GM23338 (cell line): ENCODE measurements around the gene LRRC42. TPM values are rescaled to one million over a fixed set of nuclear protein-coding genes. Genes with fewer than 3 reads are reported as not detected.

Experiments
- ATAC-seq: fragments of 200-7000 bp; cut with Tn5 transposase; 3 replicates; pipeline ENCODE4 v1.9.1; 2020
- DNase-seq: peaks from one replicate; pipeline ENCODE4 v3.0.0-alpha.2; 2015; ENCODE audit warnings: low spot score
- H2AFZ ChIP-seq: fragments of 200-600 bp; sonication (generic); 2 replicates; pipeline ENCODE4 v1.8.0; 2016; ENCODE audit warnings: antibody characterized with exemption, mild to moderate bottlenecking, moderate library complexity
- H3F3A ChIP-seq: fragments of 200-600 bp; sonication (generic); replicated peaks from 2 replicates; pipeline ENCODE4 v1.8.0; 2017; ENCODE audit warnings: antibody characterized with exemption, mixed run types, low read depth
- H3K27ac ChIP-seq: fragments of 200-600 bp; sonication (generic); 2 replicates; pipeline ENCODE4 v1.6.1; 2016; ENCODE audit warnings: low read depth
- H3K27me3 ChIP-seq: fragments of 200-600 bp; sonication (generic); 2 replicates; pipeline ENCODE4 v1.8.0; 2016; ENCODE audit warnings: mild to moderate bottlenecking, mixed run types, moderate library complexity; ENCODE audit not compliant: insufficient read depth
- H3K36me3 ChIP-seq: fragments of 200-600 bp; sonication (generic); 2 replicates; pipeline ENCODE4 v1.8.0; 2016; ENCODE audit warnings: mild to moderate bottlenecking; ENCODE audit not compliant: insufficient read depth
- H3K4me1 ChIP-seq: fragments of 200-600 bp; sonication (generic); 2 replicates; pipeline ENCODE4 v1.8.0; 2016; ENCODE audit warnings: mild to moderate bottlenecking, moderate library complexity; ENCODE audit not compliant: insufficient read depth
- H3K4me2 ChIP-seq: fragments of 200-600 bp; sonication (generic); 2 replicates; pipeline ENCODE4 v1.7.1; 2017; ENCODE audit warnings: mixed run types
- H3K4me3 ChIP-seq: fragments of 200-600 bp; sonication (generic); 2 replicates; pipeline ENCODE4 v1.6.1; 2016; ENCODE audit warnings: mixed run types
- H3K79me2 ChIP-seq: fragments of 200-600 bp; sonication (generic); replicated peaks from 2 replicates; pipeline ENCODE4 v1.8.0; 2017; ENCODE audit warnings: mild to moderate bottlenecking; ENCODE audit not compliant: insufficient read depth
- H3K9me2 ChIP-seq: fragments of 200-600 bp; sonication (generic); 2 replicates; pipeline ENCODE4 v1.8.0; 2017; ENCODE audit not compliant: insufficient read depth
- H4K20me1 ChIP-seq: fragments of 200-600 bp; sonication (generic); replicated peaks from 2 replicates; pipeline ENCODE4 v1.8.0; 2017; ENCODE audit warnings: mild to moderate bottlenecking; ENCODE audit not compliant: insufficient read depth
- H3K27ac Mint-ChIP-seq: 2 replicates; pipeline ENCODE4 v1.8.0; 2020; ENCODE audit warnings: inconsistent platforms, mild to moderate bottlenecking, moderate library complexity, mixed read lengths
- H3K27me3 Mint-ChIP-seq: 3 replicates; pipeline ENCODE4 v1.8.0; 2022; ENCODE audit warnings: low read depth, mild to moderate bottlenecking, moderate library complexity, mixed read lengths, inconsistent platforms; ENCODE audit not compliant: insufficient read depth, poor library complexity
- H3K36me3 Mint-ChIP-seq: 3 replicates; pipeline ENCODE4 v1.8.0; 2021; ENCODE audit warnings: low read depth, mild to moderate bottlenecking, inconsistent platforms, moderate library complexity, mixed read lengths
- H3K4me1 Mint-ChIP-seq: 3 replicates; pipeline ENCODE4 v1.8.0; 2020; ENCODE audit warnings: mild to moderate bottlenecking, inconsistent platforms, mixed read lengths
- H3K4me3 Mint-ChIP-seq: 3 replicates; pipeline ENCODE4 v1.8.0; 2021; ENCODE audit warnings: moderate library complexity, mild to moderate bottlenecking, inconsistent platforms, mixed read lengths
- H3K9me3 Mint-ChIP-seq: 3 replicates; pipeline ENCODE4 v1.8.0; 2020; ENCODE audit warnings: moderate library complexity, mild to moderate bottlenecking, inconsistent platforms, mixed read lengths
- JUNB ChIP-seq: IDR thresholded peaks from one replicate; pipeline ENCODE4 v1.6.1; 2016; ENCODE audit warnings: antibody characterized with exemption; ENCODE audit not compliant: unreplicated experiment
- NANOG ChIP-seq: IDR thresholded peaks from 2 replicates; pipeline ENCODE4 v1.6.1; 2016; ENCODE audit warnings: antibody characterized with exemption, borderline replicate concordance
- POLR2AphosphoS5 ChIP-seq: IDR thresholded peaks from 2 replicates; pipeline ENCODE4 v1.6.1; 2016; ENCODE audit warnings: antibody characterized with exemption, low read depth
- ZNF331 ChIP-seq: fragments of 250-450 bp; sonication (Bioruptor Pico); IDR thresholded peaks from 2 replicates; pipeline ENCODE4 v1.5.0; 2020; ENCODE audit warnings: low read depth, mild to moderate bottlenecking, moderate library complexity
- polyA plus RNA-seq: library from polyadenylated mRNA; unstranded; fragments of >200 nt; fragmentation: Nextera tagmentation; extraction: Ambion mirVana; gene quantifications from 2 replicates; pipeline ENCODE4 v1.2.1, GENCODE V29; 2016
- total RNA-seq: library from RNA; depleted of rRNA; stranded (reverse); fragments of >200 nt; shearing (Covaris generic); gene quantifications from 2 replicates; pipeline ENCODE4 v1.2.3, GENCODE V29; 2014
- TF ChIP-seq, protein P1 (sequence below): fragments of 250-450 bp; sonication (Bioruptor Pico); IDR thresholded peaks from 2 replicates; pipeline ENCODE4 v1.5.0; 2020; ENCODE audit warnings: mild to moderate bottlenecking, moderate library complexity
- TF ChIP-seq, protein P2 (sequence below): IDR thresholded peaks from 2 replicates; pipeline ENCODE4 v1.6.1; 2016; ENCODE audit warnings: antibody characterized with exemption

LRRC42 gene
- total and polyA plus RNA-seq, 2 experiments from 2014 or later, result 25.9 to 48.1 TPM

DNA sequence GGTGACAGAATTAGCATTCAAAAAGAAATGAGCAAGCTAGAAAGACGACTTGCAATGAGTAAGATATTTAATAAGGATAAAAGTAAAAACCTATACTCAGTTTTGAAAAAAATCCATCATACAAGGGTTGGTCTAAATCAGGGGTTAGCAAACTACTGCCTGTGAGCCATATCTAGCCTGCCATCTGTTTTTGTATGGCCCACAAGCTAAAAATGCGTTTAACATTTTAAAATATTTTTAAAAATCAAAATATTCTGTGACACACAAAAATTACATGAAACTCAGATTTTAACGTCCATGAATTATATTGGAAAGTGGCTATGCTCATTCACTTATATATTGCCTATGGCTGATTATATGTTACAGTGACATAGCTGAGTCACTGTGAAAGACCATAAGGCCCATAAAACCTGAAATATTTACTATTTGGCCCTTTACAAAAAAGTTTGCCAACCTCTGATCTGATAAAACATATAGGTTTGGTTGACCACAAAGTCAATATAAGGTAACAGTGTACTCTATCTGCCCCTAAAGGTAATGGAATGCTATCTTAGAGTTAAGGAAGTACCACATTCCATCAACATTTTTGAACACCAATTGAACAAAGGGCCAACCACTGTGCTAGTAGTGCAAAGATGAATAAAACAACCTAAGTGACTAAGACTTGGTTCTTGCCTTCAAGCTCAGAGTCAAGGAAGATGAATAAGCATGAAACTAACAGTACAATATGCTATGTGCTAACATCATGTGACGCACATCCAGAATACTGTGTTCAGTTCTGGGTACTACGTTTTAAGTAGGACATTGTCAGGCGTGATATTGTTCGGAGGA, 3.8 kb upstream of the LRRC42 start:
- Histone ChIP-seq H3K27me3 (no peaks in the 10 kb centered on the region), H2AFZ (no peak overlapping the region), H3K4me1 (peaks cover 20% of the 10 kb centered on the region), H4K20me1 (0 out of 2 replicates have a peak, but pooled peaks cover 1% of the 10 kb centered on the region), H3K4me3 (no peak overlapping the region), H3K27ac (no peak overlapping the region), H3K9me2 (no peaks in the 10 kb centered on the region), H3K36me3 (no peaks in the 10 kb centered on the region), H3F3A (no peaks in the 10 kb centered on the region), H3K4me2 (no peak overlapping the region), H3K79me2 (peaks cover 25% of the 10 kb centered on the region)
- Mint-ChIP-seq H3K36me3 (no peaks in the 10 kb centered on the region; the same call in 2 of the 3 replicates), H3K4me1 (peaks cover 24% of the 10 kb centered on the region), H3K9me3 (no peaks in the 10 kb centered on the region; the same call in 2 of the 3 replicates), H3K4me3 (no peak overlapping the region), H3K27ac (no peak overlapping the region), H3K27me3 (peaks cover 3% of the 10 kb centered on the region)
- no peak for DNase-seq
- no peak for TF ChIP-seq NANOG
- TF ChIP-seq, protein P1, sequence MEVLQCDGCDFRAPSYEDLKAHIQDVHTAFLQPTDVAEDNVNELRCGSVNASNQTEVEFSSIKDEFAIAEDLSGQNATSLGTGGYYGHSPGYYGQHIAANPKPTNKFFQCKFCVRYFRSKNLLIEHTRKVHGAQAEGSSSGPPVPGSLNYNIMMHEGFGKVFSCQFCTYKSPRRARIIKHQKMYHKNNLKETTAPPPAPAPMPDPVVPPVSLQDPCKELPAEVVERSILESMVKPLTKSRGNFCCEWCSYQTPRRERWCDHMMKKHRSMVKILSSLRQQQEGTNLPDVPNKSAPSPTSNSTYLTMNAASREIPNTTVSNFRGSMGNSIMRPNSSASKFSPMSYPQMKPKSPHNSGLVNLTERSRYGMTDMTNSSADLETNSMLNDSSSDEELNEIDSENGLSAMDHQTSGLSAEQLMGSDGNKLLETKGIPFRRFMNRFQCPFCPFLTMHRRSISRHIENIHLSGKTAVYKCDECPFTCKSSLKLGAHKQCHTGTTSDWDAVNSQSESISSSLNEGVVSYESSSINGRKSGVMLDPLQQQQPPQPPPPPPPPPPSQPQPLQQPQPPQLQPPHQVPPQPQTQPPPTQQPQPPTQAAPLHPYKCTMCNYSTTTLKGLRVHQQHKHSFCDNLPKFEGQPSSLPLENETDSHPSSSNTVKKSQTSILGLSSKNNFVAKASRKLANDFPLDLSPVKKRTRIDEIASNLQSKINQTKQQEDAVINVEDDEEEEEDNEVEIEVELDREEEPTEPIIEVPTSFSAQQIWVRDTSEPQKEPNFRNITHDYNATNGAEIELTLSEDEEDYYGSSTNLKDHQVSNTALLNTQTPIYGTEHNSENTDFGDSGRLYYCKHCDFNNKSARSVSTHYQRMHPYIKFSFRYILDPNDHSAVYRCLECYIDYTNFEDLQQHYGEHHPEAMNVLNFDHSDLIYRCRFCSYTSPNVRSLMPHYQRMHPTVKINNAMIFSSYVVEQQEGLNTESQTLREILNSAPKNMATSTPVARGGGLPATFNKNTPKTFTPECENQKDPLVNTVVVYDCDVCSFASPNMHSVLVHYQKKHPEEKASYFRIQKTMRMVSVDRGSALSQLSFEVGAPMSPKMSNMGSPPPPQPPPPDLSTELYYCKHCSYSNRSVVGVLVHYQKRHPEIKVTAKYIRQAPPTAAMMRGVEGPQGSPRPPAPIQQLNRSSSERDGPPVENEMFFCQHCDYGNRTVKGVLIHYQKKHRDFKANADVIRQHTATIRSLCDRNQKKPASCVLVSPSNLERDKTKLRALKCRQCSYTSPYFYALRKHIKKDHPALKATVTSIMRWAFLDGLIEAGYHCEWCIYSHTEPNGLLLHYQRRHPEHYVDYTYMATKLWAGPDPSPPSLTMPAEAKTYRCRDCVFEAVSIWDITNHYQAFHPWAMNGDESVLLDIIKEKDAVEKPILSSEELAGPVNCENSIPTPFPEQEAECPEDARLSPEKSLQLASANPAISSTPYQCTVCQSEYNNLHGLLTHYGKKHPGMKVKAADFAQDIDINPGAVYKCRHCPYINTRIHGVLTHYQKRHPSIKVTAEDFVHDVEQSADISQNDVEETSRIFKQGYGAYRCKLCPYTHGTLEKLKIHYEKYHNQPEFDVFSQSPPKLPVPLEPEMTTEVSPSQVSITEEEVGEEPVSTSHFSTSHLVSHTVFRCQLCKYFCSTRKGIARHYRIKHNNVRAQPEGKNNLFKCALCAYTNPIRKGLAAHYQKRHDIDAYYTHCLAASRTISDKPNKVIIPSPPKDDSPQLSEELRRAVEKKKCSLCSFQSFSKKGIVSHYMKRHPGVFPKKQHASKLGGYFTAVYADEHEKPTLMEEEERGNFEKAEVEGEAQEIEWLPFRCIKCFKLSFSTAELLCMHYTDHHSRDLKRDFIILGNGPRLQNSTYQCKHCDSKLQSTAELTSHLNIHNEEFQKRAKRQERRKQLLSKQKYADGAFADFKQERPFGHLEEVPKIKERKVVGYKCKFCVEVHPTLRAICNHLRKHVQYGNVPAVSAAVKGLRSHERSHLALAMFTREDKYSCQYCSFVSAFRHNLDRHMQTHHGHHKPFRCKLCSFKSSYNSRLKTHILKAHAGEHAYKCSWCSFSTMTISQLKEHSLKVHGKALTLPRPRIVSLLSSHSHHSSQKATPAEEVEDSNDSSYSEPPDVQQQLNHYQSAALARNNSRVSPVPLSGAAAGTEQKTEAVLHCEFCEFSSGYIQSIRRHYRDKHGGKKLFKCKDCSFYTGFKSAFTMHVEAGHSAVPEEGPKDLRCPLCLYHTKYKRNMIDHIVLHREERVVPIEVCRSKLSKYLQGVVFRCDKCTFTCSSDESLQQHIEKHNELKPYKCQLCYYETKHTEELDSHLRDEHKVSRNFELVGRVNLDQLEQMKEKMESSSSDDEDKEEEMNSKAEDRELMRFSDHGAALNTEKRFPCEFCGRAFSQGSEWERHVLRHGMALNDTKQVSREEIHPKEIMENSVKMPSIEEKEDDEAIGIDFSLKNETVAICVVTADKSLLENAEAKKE (CRISPR knock-in tag), result no peak
- TF ChIP-seq POLR2AphosphoS5, result no peak
- TF ChIP-seq ZNF331 (CRISPR knock-in tag), result no peak
- TF ChIP-seq JUNB, result no peak
- TF ChIP-seq, protein P2, sequence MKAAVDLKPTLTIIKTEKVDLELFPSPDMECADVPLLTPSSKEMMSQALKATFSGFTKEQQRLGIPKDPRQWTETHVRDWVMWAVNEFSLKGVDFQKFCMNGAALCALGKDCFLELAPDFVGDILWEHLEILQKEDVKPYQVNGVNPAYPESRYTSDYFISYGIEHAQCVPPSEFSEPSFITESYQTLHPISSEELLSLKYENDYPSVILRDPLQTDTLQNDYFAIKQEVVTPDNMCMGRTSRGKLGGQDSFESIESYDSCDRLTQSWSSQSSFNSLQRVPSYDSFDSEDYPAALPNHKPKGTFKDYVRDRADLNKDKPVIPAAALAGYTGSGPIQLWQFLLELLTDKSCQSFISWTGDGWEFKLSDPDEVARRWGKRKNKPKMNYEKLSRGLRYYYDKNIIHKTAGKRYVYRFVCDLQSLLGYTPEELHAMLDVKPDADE, result no peak
- ATAC-seq, result no peak
